MM.1S (cell line): Measurements from ENCODE around the gene EPHA3.

Experiments used
- DNase-seq: peaks from one replicate; pipeline ENCODE4 v3.0.0-alpha.2; 2015
- H2AFZ ChIP-seq: fragments of 300-600 bp; sonication (generic); 2 replicates; pipeline ENCODE4 v1.6.0; 2016; ENCODE audit warnings: antibody characterized with exemption, low read length
- H3F3A ChIP-seq: fragments of 300-600 bp; sonication (generic); 2 replicates; pipeline ENCODE4 v1.6.1; 2016; ENCODE audit warnings: mild to moderate bottlenecking, antibody characterized with exemption, low read length, moderate library complexity, mixed read lengths; ENCODE audit not compliant: insufficient read depth
- H3K27ac ChIP-seq: fragments of 300-600 bp; sonication (generic); 2 replicates; pipeline ENCODE4 v1.5.1; 2016; ENCODE audit warnings: mild to moderate bottlenecking, low read length
- H3K27me3 ChIP-seq: fragments of 300-600 bp; sonication (generic); replicated peaks from 2 replicates; pipeline ENCODE4 v1.6.0; 2016; ENCODE audit warnings: low read length; ENCODE audit not compliant: insufficient read depth
- H3K36me3 ChIP-seq: fragments of 300-600 bp; sonication (generic); replicated peaks from 2 replicates; pipeline ENCODE4 v1.6.1; 2016; ENCODE audit warnings: mild to moderate bottlenecking, low read length, mixed read lengths; ENCODE audit not compliant: insufficient read depth
- H3K4me1 ChIP-seq: fragments of 300-600 bp; sonication (generic); 2 replicates; pipeline ENCODE4 v1.6.1; 2016; ENCODE audit warnings: low read length, mixed read lengths
- H3K4me2 ChIP-seq: fragments of 300-600 bp; sonication (generic); 2 replicates; pipeline ENCODE4 v1.6.0; 2016; ENCODE audit warnings: low read depth, low read length
- H3K4me3 ChIP-seq: fragments of 300-600 bp; sonication (generic); 2 replicates; pipeline ENCODE4 v1.5.1; 2016; ENCODE audit warnings: low read length, mixed read lengths
- H3K79me2 ChIP-seq: fragments of 300-600 bp; sonication (generic); 2 replicates; pipeline ENCODE4 v1.6.1; 2016; ENCODE audit warnings: mixed run types, low read length, mixed read lengths
- H3K9ac ChIP-seq: fragments of 300-600 bp; sonication (generic); 2 replicates; pipeline ENCODE4 v1.6.1; 2016; ENCODE audit warnings: low read length, mixed read lengths
- H3K9me2 ChIP-seq: fragments of 300-600 bp; sonication (generic); replicated peaks from 2 replicates; pipeline ENCODE4 v1.6.1; 2016; ENCODE audit warnings: mild to moderate bottlenecking, low read length, mixed read lengths; ENCODE audit not compliant: insufficient read depth
- H3K9me3 ChIP-seq: fragments of 300-600 bp; sonication (generic); replicated peaks from 2 replicates; pipeline ENCODE4 v1.6.1; 2016; ENCODE audit warnings: mild to moderate bottlenecking, low read length, mixed read lengths; ENCODE audit not compliant: insufficient read depth
- H4K20me1 ChIP-seq: fragments of 300-600 bp; sonication (generic); 2 replicates; pipeline ENCODE4 v1.6.1; 2016; ENCODE audit warnings: mild to moderate bottlenecking, low read length, moderate library complexity, mixed read lengths; ENCODE audit not compliant: insufficient read depth
- CTCF ChIP-seq: fragments of 300-600 bp; sonication (generic); IDR thresholded peaks from 2 replicates; pipeline ENCODE4 v1.5.1; 2016; ENCODE audit warnings: antibody characterized with exemption, low read length, mixed read lengths
- EZH2 ChIP-seq: fragments of 300-600 bp; sonication (generic); optimal IDR thresholded peaks from 2 replicates; pipeline ENCODE3; 2017; ENCODE audit warnings: low read depth, mild to moderate bottlenecking, antibody characterized with exemption, low read length, mixed read lengths
- EZH2phosphoT487 ChIP-seq: fragments of 300-600 bp; sonication (generic); IDR thresholded peaks from 2 replicates; pipeline ENCODE4 v1.6.1; 2018; ENCODE audit warnings: antibody characterized with exemption, low read length

The EPHA3 gene

GRCh38 chr3:89373434-89373833, 266.0 kb downstream of the EPHA3 start:
- Histone ChIP-seq H3K79me2 (no peaks in the 10 kb centered on the region), H3K9me3 (no peaks in the 10 kb centered on the region), H3K9me2 (no peaks in the 10 kb centered on the region), H3K36me3 (no peaks in the 10 kb centered on the region), H3K27me3 (no peaks in the 10 kb centered on the region), H3K4me2 (no peak overlapping the region), H3F3A (no peaks in the 10 kb centered on the region), H2AFZ (no peak overlapping the region), H3K9ac (no peak overlapping the region), H4K20me1 (no peaks in the 10 kb centered on the region), H3K4me3 (no peak overlapping the region), H3K27ac (no peak overlapping the region), H3K4me1 (no peaks in the 10 kb centered on the region)
- TF ChIP-seq EZH2 = no peak
- no peak for TF ChIP-seq CTCF
- no peak for TF ChIP-seq EZH2phosphoT487
- DNase-seq = no peak

- Histone ChIP-seq H3K79me2 (no peaks in the 10 kb centered on the region), H3F3A (no peaks in the 10 kb centered on the region), H4K20me1 (no peaks in the 10 kb centered on the region), H3K36me3 (no peaks in the 10 kb centered on the region), H3K9ac (no peak overlapping the region), H3K9me2 (no peaks in the 10 kb centered on the region), H3K9me3 (no peaks in the 10 kb centered on the region), H3K4me2 (no peak overlapping the region), H3K4me3 (no peak overlapping the region), H3K4me1 (no peaks in the 10 kb centered on the region), H3K27me3 (no peaks in the 10 kb centered on the region), H2AFZ (no peak overlapping the region), H3K27ac (no peak overlapping the region)
- DNase-seq = no peak
- TF ChIP-seq EZH2 (no peak), EZH2phosphoT487 (no peak), CTCF (no peak)
These were observed 268.0 kb downstream of the EPHA3 start for GRCh38 chr3:89375451-89375850.

GRCh38 chr3:89380016-89380415, 272.6 kb downstream of the EPHA3 start:
- DNase-seq = no peak
- Histone ChIP-seq H3K9me3 (no peaks in the 10 kb centered on the region), H3K4me3 (no peak overlapping the region), H2AFZ (no peak overlapping the region), H3K27me3 (no peaks in the 10 kb centered on the region), H3K36me3 (no peaks in the 10 kb centered on the region), H3K27ac (no peak overlapping the region), H3K4me1 (no peaks in the 10 kb centered on the region), H3F3A (no peaks in the 10 kb centered on the region), H4K20me1 (no peaks in the 10 kb centered on the region), H3K9me2 (no peaks in the 10 kb centered on the region), H3K9ac (no peak overlapping the region), H3K79me2 (no peaks in the 10 kb centered on the region), H3K4me2 (no peak overlapping the region)
- TF ChIP-seq EZH2phosphoT487 (no peak), CTCF (no peak), EZH2 (no peak)

- no peak overlapping the region for H3K4me3 ChIP-seq
- H3K9ac ChIP-seq = no peak overlapping the region
- no peak for DNase-seq
- no peak overlapping the region for H2AFZ ChIP-seq
- H3K79me2 ChIP-seq = no peaks in the 10 kb centered on the region
- H3K9me3 ChIP-seq = no peaks in the 10 kb centered on the region
- no peaks in the 10 kb centered on the region for H3K36me3 ChIP-seq
- H3F3A ChIP-seq = no peaks in the 10 kb centered on the region
- TF ChIP-seq EZH2phosphoT487 (no peak), CTCF (no peak), EZH2 (no peak)
- H4K20me1 ChIP-seq = no peaks in the 10 kb centered on the region
- H3K4me2 ChIP-seq = no peak overlapping the region
- no peaks in the 10 kb centered on the region for H3K4me1 ChIP-seq
- no peaks in the 10 kb centered on the region for H3K9me2 ChIP-seq
- no peak overlapping the region for H3K27ac ChIP-seq
- H3K27me3 ChIP-seq = no peaks in the 10 kb centered on the region
These were observed 285.6 kb downstream of the EPHA3 start for GRCh38 chr3:89392991-89393390.
